Uterus (tissue), 4 donors: ENCODE results near the gene KISS1. TPM values are rescaled to one million over a fixed set of nuclear protein-coding genes. Genes with fewer than 3 reads are reported as not detected.
"Not testable (repeated sequence)": the region's sequence is repeated elsewhere in the genome, so short reads cannot be mapped to it uniquely, and the experiment has no call there.

ENCODE experiments used
- DNase-seq, 2 donors: peaks; one replicate each; pipeline ENCODE4 v3.0.0-alpha.2; 2019 to 2020
- H3K27ac ChIP-seq, 2 donors: fragments of 200-600 bp; sonication (generic); 1 replicate in 1 of 2; 2 replicates in 1 of 2; pipeline ENCODE4 v1.5.1; 2016 to 2018
- H3K27me3 ChIP-seq, 2 donors: fragments of 200-600 bp; sonication (generic); one replicate each; pipeline ENCODE4 v1.5.1; 2018 to 2019; ENCODE audit warnings: control low read depth in 1 of 2
- H3K36me3 ChIP-seq, 2 donors: fragments of 200-600 bp; sonication (generic); one replicate each; pipeline ENCODE4 v1.5.1; 2019; ENCODE audit warnings: control low read depth in 1 of 2
- H3K4me1 ChIP-seq, 2 donors: fragments of 200-600 bp; sonication (generic); one replicate each; pipeline ENCODE4 v1.5.1; 2018 to 2019; ENCODE audit warnings: control low read depth in 1 of 2
- H3K4me3 ChIP-seq, 2 donors: fragments of 200-600 bp; sonication (generic); 1 replicate in 1 of 2; 2 replicates in 1 of 2; pipeline ENCODE4 v1.5.1; 2018 to 2019; ENCODE audit warnings: mild to moderate bottlenecking in 1 of 2
- H3K9me3 ChIP-seq, 2 donors: fragments of 200-600 bp; sonication (generic); one replicate each; pipeline ENCODE4 v1.5.1; 2019; ENCODE audit warnings: control low read depth in 1 of 2
- POLR2A ChIP-seq, 2 donors: fragments of 450-650 bp; IDR thresholded peaks; one replicate each; pipeline ENCODE4 v1.6.1; 2016; ENCODE audit warnings: antibody characterized with exemption in 2 of 2, mild to moderate bottlenecking in 1 of 2, moderate library complexity in 1 of 2
- intact Hi-C: fragments of 100-400 bp; cut with DNase I; formaldehyde crosslinking; loops from one replicate; pipeline ENCODE4 v1.15.1; 2023; ENCODE audit warnings: low total_unique reads
- total RNA-seq, 4 donors: library from RNA; depleted of rRNA in 3 of 4; stranded (reverse); fragments of >200 nt in 3 of 4; gene quantifications; one replicate each; pipeline versions ENCODE4 v1.1.0 to v1.2.4, GENCODE V29; 2014 to 2023
- TF ChIP-seq, protein P1 (sequence below), 4 experiments: fragments of 200-600 bp in 2 of 4; fragments of 450-650 bp in 2 of 4; sonication (generic) in 2 of 4; IDR thresholded peaks; one replicate each; pipeline ENCODE4 v1.5.1; 2016 to 2019; ENCODE audit warnings: antibody characterized with exemption in 4 of 4, mild to moderate bottlenecking in 2 of 4, moderate library complexity in 1 of 4
- donor health status: DM: yes; HTN: yes; CAD: no.

KISS1 gene, protein sequence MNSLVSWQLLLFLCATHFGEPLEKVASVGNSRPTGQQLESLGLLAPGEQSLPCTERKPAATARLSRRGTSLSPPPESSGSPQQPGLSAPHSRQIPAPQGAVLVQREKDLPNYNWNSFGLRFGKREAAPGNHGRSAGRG
- not detected for total RNA-seq

DNA sequence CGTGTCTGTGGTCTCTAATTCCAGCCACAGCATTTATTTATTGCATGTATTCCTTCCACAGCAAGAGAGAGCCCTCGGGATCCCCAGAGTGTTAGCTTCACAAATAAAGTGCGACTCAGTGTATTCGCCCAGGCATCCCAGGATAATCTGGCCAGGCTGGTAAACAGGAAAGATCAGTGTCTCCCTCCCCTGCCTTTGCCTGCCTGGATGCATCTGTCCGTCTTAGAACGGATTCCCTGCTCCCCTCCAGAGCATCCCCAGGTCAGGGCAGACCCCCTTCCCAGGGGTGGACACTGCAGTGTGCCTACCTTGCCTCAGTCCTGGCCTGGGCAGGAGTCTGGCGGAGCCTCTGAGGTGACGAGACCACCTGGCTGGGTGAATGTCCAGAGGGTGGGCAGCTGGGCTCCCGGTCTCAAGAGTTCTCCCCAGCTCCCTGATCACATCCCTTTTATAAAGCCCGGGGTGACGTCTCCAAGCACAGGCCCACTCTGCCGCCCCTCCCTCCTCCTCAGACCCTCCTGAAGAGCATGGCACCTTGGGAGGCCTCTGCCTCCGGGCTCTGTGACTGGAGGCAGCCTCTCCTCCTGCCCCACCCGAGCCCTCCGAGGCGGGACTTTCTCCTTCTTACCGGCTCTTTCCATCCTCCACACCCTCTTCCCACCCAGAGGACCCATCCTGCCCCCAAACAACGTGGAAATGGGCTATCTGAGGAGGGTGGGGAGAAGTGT is at the start of gene KISS1:
Gene KISS1 (minus strand): TSS at position 424 of the 728 bp plus-strand sequence. CDS start 3,615 bp downstream, outside the sequence.
- Histone ChIP-seq H3K36me3 (no peaks in the 10 kb centered on the region), H3K4me3 (no peak within 1 kb of the TSS), H3K27me3 (no peaks in the 10 kb centered on the region), H3K4me1 (no peaks in the 10 kb centered on the region), H3K9me3 (no peaks in the 10 kb centered on the region), H3K27ac (no peak within 1 kb of the TSS)
- TF ChIP-seq, protein P1, sequence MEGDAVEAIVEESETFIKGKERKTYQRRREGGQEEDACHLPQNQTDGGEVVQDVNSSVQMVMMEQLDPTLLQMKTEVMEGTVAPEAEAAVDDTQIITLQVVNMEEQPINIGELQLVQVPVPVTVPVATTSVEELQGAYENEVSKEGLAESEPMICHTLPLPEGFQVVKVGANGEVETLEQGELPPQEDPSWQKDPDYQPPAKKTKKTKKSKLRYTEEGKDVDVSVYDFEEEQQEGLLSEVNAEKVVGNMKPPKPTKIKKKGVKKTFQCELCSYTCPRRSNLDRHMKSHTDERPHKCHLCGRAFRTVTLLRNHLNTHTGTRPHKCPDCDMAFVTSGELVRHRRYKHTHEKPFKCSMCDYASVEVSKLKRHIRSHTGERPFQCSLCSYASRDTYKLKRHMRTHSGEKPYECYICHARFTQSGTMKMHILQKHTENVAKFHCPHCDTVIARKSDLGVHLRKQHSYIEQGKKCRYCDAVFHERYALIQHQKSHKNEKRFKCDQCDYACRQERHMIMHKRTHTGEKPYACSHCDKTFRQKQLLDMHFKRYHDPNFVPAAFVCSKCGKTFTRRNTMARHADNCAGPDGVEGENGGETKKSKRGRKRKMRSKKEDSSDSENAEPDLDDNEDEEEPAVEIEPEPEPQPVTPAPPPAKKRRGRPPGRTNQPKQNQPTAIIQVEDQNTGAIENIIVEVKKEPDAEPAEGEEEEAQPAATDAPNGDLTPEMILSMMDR (IDR thresholded peaks at IDR 0.05), result no peak
- no peak for TF ChIP-seq POLR2A (IDR thresholded peaks at IDR 0.05)
- no peak for DNase-seq
- intact Hi-C loops, result no loop called here

DNA sequence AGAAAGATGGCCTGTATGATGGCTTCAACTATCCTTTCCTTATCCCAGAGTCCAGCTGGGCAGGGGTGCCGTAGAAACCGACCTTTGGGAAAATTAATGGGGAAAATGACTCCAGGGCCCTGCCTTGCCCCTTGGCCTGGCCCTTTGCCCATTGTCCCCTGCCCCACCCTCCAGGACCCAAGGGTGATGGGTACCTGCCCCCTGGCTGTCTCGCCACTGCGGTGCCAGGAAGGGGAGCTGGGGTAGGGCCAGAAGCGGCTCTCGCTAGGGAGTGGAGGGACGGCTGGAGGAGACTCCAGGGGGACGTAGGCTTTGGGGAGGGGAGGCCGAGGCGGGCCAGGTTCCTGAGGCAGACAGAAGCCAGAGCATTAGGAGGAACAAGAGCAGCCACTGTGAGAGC is 46.6 kb upstream of the KISS1 start:
- no peaks in the 10 kb centered on the region for H3K27me3 ChIP-seq
- TF ChIP-seq, protein P1 (IDR thresholded peaks at IDR 0.05), result no peak
- TF ChIP-seq POLR2A (IDR thresholded peaks at IDR 0.05), result no peak
- no peak for DNase-seq

DNA sequence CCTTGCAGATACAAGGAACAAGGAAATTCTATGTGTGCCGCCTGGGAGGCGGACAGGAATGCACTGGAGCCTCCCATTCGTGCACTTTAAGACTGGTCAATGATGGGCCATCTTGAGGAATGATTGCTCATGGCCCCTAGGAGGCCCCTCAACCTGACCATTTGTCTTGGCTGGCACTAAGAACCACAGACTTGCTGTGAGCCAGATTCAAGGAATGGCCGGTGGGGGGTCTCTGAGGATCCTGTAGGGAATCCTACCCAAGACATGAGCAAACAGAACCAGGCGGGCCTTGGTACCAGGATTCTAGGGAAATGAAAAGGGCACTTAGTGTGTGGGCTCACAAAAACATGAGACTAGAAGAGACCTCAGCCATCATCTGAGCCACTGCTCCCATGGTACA is 45.6 kb upstream of the KISS1 start:
- no peak for TF ChIP-seq POLR2A (IDR thresholded peaks at IDR 0.05)
- TF ChIP-seq, protein P1 (IDR thresholded peaks at IDR 0.05), result no peak
- DNase-seq, result no peak
- no peak overlapping the region for H3K4me3 ChIP-seq
- H3K9me3 ChIP-seq, result no peaks in the 10 kb centered on the region
- intact Hi-C loops, result no loop called here
- H3K27me3 ChIP-seq, result no peaks in the 10 kb centered on the region
- H3K36me3 ChIP-seq, result no peaks in the 10 kb centered on the region
- H3K4me1 ChIP-seq, result no peaks in the 10 kb centered on the region
- H3K27ac ChIP-seq, result no peak overlapping the region

More for the DNA sequence above, 46.6 kb upstream of the KISS1 start:
- no peaks in the 10 kb centered on the region for H3K36me3 ChIP-seq
- no peak overlapping the region for H3K27ac ChIP-seq
- no peak overlapping the region for H3K4me3 ChIP-seq
- H3K4me1 ChIP-seq, result no peaks in the 10 kb centered on the region
- intact Hi-C loops, result no loop called here
- no peaks in the 10 kb centered on the region for H3K9me3 ChIP-seq

DNA sequence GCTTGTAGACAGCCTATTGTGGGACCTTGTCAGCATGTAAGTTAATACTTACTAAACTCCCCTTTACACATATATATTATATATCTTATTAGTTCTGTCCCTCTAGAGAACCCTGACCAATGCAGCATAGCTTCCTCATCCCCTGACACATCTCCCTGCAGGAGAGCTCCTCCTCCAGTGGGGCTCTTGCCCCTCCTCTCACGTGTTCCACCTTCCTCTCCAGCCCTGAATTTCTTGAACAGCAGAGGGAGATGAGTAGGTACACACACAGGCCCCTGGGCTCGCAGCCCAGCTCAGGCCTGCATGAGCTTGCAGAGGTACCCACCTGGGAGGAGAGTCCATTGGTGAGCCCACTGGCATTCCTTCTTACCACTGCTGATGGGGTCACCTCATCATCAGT is 44.8 kb upstream of the KISS1 start:
- Histone ChIP-seq H3K36me3 (no peaks in the 10 kb centered on the region), H3K4me1 (no peaks in the 10 kb centered on the region), H3K4me3 (no peak overlapping the region), H3K27me3 (no peaks in the 10 kb centered on the region), H3K27ac (no peak overlapping the region), H3K9me3 (no peaks in the 10 kb centered on the region)
- no peak for TF ChIP-seq POLR2A (IDR thresholded peaks at IDR 0.05)
- TF ChIP-seq, protein P1 (IDR thresholded peaks at IDR 0.05), result no peak
- no peak for DNase-seq
- intact Hi-C loops, result no loop called here

DNA sequence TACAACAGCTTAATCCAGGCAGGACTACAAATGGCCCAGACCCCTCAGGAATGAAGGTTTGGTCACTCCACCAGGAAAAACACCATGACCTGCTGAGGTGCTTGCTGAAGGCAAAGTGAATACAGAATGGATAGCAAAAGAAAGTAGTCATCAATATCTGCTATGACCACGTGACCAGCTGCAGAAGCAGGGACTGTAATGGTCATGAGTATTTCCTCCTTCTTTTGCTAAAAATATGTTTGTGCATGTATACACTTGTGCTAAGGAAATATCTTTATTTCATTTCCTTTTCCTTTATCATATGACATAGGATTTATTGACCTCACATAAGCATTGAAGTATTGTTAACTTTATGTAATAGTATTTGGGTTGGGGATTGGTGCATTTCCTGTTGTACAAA is 43.9 kb upstream of the KISS1 start:
- H3K27me3 ChIP-seq, result no peaks in the 10 kb centered on the region
- H3K36me3 ChIP-seq, result no peaks in the 10 kb centered on the region
- intact Hi-C loops, result no loop called here

DNA sequence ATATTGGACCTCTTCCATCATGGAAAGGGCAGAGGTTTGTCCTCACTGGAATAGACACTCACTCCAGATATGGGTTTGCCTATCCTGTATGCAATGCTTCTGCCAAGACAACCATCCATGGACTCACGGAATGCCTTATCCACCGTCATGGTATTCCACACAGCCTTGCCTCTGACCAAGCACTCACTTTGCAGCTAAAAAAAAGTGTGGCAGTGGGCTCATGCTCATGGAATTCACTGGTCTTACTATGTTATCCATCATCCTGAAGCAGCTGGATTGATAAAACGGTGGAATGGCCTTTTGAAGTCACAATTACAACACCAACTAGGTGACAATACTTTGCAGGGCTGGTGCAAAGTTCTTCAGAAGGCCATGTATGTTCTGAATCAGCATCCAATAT is 43.1 kb upstream of the KISS1 start:
- DNase-seq, H3K27ac ChIP-seq, H3K4me1 ChIP-seq, H3K4me3 ChIP-seq, intact Hi-C loops, H3K36me3 ChIP-seq, H3K27me3 ChIP-seq, H3K9me3 ChIP-seq: not testable (repeated sequence)

More for the DNA sequence above, 43.9 kb upstream of the KISS1 start:
- TF ChIP-seq, protein P1 (IDR thresholded peaks at IDR 0.05), result no peak
- DNase-seq, result no peak
- H3K4me1 ChIP-seq, result no peaks in the 10 kb centered on the region
- H3K27ac ChIP-seq, result no peak overlapping the region
- no peak overlapping the region for H3K4me3 ChIP-seq
- H3K9me3 ChIP-seq, result no peaks in the 10 kb centered on the region

DNA sequence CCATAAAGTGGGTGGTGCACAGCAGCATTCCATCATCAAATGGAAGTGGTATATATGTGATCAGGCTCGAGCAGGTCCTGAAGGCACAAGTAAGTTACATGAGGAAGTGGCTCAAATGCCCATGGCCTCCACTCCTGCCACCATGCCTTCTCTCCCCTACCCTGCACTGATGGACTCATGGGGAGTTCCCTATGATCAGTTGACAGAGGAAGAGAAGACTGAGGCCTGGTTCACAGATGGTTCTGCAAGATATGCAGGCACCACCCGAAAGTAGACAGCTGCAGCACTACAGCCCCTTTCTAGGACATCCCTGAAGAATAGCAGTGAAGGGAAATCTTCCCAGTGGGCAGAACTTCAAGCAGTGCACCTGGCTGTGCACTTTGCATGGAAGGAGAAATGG is 42.2 kb upstream of the KISS1 start:
- H3K36me3 ChIP-seq, H3K27ac ChIP-seq, intact Hi-C loops, H3K4me1 ChIP-seq, H3K9me3 ChIP-seq, H3K27me3 ChIP-seq, DNase-seq, H3K4me3 ChIP-seq: not testable (repeated sequence)

DNA sequence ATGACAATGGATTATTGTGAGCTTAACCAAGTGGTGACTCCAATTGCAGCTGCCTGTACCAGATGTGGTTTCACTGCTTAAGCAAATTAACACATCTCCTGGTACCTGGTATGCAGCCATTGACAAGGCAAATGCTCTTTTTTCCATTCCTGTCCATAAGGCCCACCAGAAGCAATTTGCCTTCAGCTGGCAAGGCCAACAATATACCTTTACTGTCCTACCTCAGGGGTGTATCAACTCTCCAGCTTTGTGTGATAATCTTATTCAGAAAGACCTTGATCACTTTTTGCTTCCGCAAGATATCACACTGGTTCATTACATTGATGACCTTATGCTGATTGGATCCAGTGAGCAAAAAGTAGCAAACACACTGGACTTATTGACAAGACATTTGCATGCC is 41.2 kb upstream of the KISS1 start:
- H3K27me3 ChIP-seq, H3K4me1 ChIP-seq, H3K36me3 ChIP-seq, intact Hi-C loops, H3K4me3 ChIP-seq, H3K27ac ChIP-seq, H3K9me3 ChIP-seq, DNase-seq: not testable (repeated sequence)
